HG03159 (cell line): Measurements from ENCODE around the gene SMIM9.

Experiments used
- ATAC-seq: cut with Tn5 transposase; IDR thresholded peaks from one replicate; pipeline ENCODE4 v1.9.1; 2021; ENCODE audit warnings: mild to moderate bottlenecking, moderate library complexity; ENCODE audit not compliant: unreplicated experiment

SMIM9 gene

GRCh38 chrX:154784149-154784995 lies 50.1 kb downstream of the SMIM9 start:
- no peak for ATAC-seq

GRCh38 chrX:154780968-154781367 lies 53.5 kb downstream of the SMIM9 start:
- no peak for ATAC-seq

GRCh38 chrX:154779261-154779660 lies 55.2 kb downstream of the SMIM9 start:
- ATAC-seq = no peak

GRCh38 chrX:154776753-154777152 lies 57.7 kb downstream of the SMIM9 start:
- ATAC-seq = no peak

- no peak for ATAC-seq
Measured at GRCh38 chrX:154775419-154776349, 58.8 kb downstream of the SMIM9 start.

- ATAC-seq = no peak
Measured at GRCh38 chrX:154774622-154775021, 59.8 kb downstream of the SMIM9 start.
